ENCODE results near the gene PIP4K2C.
"Not testable (repeated sequence)": the region's sequence is repeated elsewhere in the genome, so short reads cannot be mapped to it uniquely, and the experiment has no call there.

Gene PIP4K2C

GRCh38 chr12:57636731-57637130 is 45.7 kb downstream of the PIP4K2C start:
- DNase-seq (ENCODE audit: low read depth) = not testable (repeated sequence)

GRCh38 chr12:57637364-57637763 is 46.4 kb downstream of the PIP4K2C start:
- DNase-seq (ENCODE audit: low read depth) = no peak

- no peak for DNase-seq (ENCODE audit: low read depth)
Observed at GRCh38 chr12:57638096-57638495, 47.1 kb downstream of the PIP4K2C start.

GRCh38 chr12:57640175-57641042 is 49.4 kb downstream of the PIP4K2C start:
- DNase-seq (ENCODE audit: low read depth) = no peak

GRCh38 chr12:57641699-57642442 is 50.9 kb downstream of the PIP4K2C start:
- no peak for DNase-seq (ENCODE audit: low read depth)

GRCh38 chr12:57645990-57646658 is 55.1 kb downstream of the PIP4K2C start:
- DNase-seq (ENCODE audit: low read depth) = not testable (repeated sequence)

- DNase-seq (ENCODE audit: low read depth) = not testable (repeated sequence)
Observed at GRCh38 chr12:57646659-57647049, 55.7 kb downstream of the PIP4K2C start.

Measured in stromal cell of bone marrow (primary cell).